MM.1S (cell line): ENCODE measurements around the gene FCAMR.

Experiments used
- EZH2phosphoT487 ChIP-seq: fragments of 300-600 bp; sonication (generic); IDR thresholded peaks from 2 replicates; pipeline ENCODE4 v1.6.1; 2018; ENCODE audit warnings: antibody characterized with exemption, low read length
- TF ChIP-seq, protein P1 (sequence below): fragments of 300-600 bp; sonication (generic); IDR thresholded peaks from 2 replicates; pipeline ENCODE4 v1.5.1; 2016; ENCODE audit warnings: antibody characterized with exemption, low read length, mixed read lengths

DNA sequence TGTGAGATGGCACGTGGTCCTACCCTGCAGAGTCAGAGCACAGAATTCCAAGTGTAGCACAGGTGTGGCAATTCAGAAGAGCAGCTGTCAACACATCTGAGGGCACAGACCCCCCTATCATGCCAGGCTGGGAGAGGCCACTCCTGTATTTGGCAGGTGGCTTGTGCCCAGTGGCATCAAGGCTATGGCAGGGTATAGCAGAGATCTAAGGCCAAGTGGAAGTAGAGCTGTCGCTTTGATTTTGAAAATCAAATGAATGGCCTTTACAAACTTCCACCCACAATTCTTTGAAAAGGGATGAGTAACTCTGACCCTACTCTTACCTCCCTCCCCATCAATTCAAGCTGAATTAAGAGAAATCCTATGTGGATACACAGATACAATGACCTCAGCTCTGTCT is 48.9 kb upstream of the FCAMR start:
- TF ChIP-seq, protein P1, sequence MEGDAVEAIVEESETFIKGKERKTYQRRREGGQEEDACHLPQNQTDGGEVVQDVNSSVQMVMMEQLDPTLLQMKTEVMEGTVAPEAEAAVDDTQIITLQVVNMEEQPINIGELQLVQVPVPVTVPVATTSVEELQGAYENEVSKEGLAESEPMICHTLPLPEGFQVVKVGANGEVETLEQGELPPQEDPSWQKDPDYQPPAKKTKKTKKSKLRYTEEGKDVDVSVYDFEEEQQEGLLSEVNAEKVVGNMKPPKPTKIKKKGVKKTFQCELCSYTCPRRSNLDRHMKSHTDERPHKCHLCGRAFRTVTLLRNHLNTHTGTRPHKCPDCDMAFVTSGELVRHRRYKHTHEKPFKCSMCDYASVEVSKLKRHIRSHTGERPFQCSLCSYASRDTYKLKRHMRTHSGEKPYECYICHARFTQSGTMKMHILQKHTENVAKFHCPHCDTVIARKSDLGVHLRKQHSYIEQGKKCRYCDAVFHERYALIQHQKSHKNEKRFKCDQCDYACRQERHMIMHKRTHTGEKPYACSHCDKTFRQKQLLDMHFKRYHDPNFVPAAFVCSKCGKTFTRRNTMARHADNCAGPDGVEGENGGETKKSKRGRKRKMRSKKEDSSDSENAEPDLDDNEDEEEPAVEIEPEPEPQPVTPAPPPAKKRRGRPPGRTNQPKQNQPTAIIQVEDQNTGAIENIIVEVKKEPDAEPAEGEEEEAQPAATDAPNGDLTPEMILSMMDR: no peak
- TF ChIP-seq EZH2phosphoT487: no peak
